DOHH2 (cell line): ENCODE results near the gene GMPPA.

Source experiments
- H3F3A ChIP-seq: fragments of 200-600 bp; sonication (generic), shearing (Covaris generic); 2 replicates; pipeline ENCODE4 v1.6.0; 2016; ENCODE audit warnings: antibody characterized with exemption, mild to moderate bottlenecking; ENCODE audit not compliant: control insufficient read depth, insufficient read depth
- H3K27ac ChIP-seq: fragments of 200-600 bp; sonication (generic); 2 replicates; pipeline ENCODE4 v1.5.1; 2014; ENCODE audit warnings: low read depth, mild to moderate bottlenecking, low read length, moderate library complexity
- H3K27me3 ChIP-seq: fragments of 200-600 bp; sonication (generic); 2 replicates; pipeline ENCODE4 v1.6.1; 2014; ENCODE audit warnings: mild to moderate bottlenecking, low read length, mixed read lengths; ENCODE audit not compliant: control insufficient read depth
- H3K36me3 ChIP-seq: fragments of 200-600 bp; sonication (generic); 2 replicates; pipeline ENCODE4 v1.6.1; 2014; ENCODE audit warnings: mild to moderate bottlenecking, low read length, moderate library complexity, mixed read lengths; ENCODE audit not compliant: control insufficient read depth
- H3K4me1 ChIP-seq: fragments of 200-600 bp; sonication (generic); 2 replicates; pipeline ENCODE4 v1.6.1; 2014; ENCODE audit warnings: mild to moderate bottlenecking, low read length, mixed read lengths; ENCODE audit not compliant: control insufficient read depth
- H3K4me2 ChIP-seq: fragments of 200-600 bp; sonication (generic); 2 replicates; pipeline ENCODE4 v1.6.0; 2014; ENCODE audit warnings: mild to moderate bottlenecking, low read length, moderate library complexity
- H3K4me3 ChIP-seq: fragments of 200-600 bp; sonication (generic); 2 replicates; pipeline ENCODE4 v1.5.1; 2014; ENCODE audit warnings: mild to moderate bottlenecking, low read length, mixed read lengths
- H3K79me2 ChIP-seq: fragments of 200-600 bp; sonication (generic); 2 replicates; pipeline ENCODE4 v1.6.1; 2014; ENCODE audit warnings: mild to moderate bottlenecking, low read length, mixed read lengths; ENCODE audit not compliant: control insufficient read depth
- H3K9me2 ChIP-seq: fragments of 200-600 bp; sonication (generic); replicated peaks from 2 replicates; pipeline ENCODE4 v1.6.1; 2014; ENCODE audit warnings: mild to moderate bottlenecking, low read length, mixed read lengths; ENCODE audit not compliant: control insufficient read depth
- H3K9me3 ChIP-seq: fragments of 200-600 bp; sonication (generic); 2 replicates; pipeline ENCODE4 v1.6.1; 2014; ENCODE audit warnings: antibody characterized with exemption, low read length, mixed read lengths; ENCODE audit not compliant: control insufficient read depth, insufficient read depth
- H4K20me1 ChIP-seq: fragments of 200-600 bp; sonication (generic); 2 replicates; pipeline ENCODE4 v1.6.0; 2014; ENCODE audit warnings: low read depth, mild to moderate bottlenecking, antibody characterized with exemption, low read length, moderate library complexity; ENCODE audit not compliant: control insufficient read depth, insufficient read depth
- CTCF ChIP-seq: fragments of 200-600 bp; sonication (generic); IDR thresholded peaks from one replicate; pipeline ENCODE4 v1.5.1; 2014; ENCODE audit warnings: antibody characterized with exemption, mild to moderate bottlenecking, low read depth, low read length; ENCODE audit not compliant: poor library complexity, severe bottlenecking
- EZH2phosphoT487 ChIP-seq: fragments of 200-600 bp; sonication (generic); IDR thresholded peaks from 2 replicates; pipeline ENCODE4 v1.6.1; 2017; ENCODE audit warnings: borderline replicate concordance, mild to moderate bottlenecking, antibody characterized with exemption, low read length, moderate library complexity, mixed read lengths

GMPPA gene

GRCh38 chr2:219469186-219469724, 29.4 kb upstream of the GMPPA start:
- H3K4me3 ChIP-seq, result no peak overlapping the region
- H3K9me2 ChIP-seq, result no peaks in the 10 kb centered on the region
- H3F3A ChIP-seq, result no peaks in the 10 kb centered on the region
- H3K36me3 ChIP-seq, result no peaks in the 10 kb centered on the region
- H3K9me3 ChIP-seq, result no peaks in the 10 kb centered on the region
- no peaks in the 10 kb centered on the region for H3K4me1 ChIP-seq
- H3K4me2 ChIP-seq, result no peak overlapping the region
- TF ChIP-seq CTCF (no peak), EZH2phosphoT487 (no peak)
- H3K27ac ChIP-seq, result no peak overlapping the region
- H3K79me2 ChIP-seq, result no peaks in the 10 kb centered on the region
- no peaks in the 10 kb centered on the region for H3K27me3 ChIP-seq
- H4K20me1 ChIP-seq, result no peaks in the 10 kb centered on the region

GRCh38 chr2:219470429-219470828, 28.3 kb upstream of the GMPPA start:
- H3K36me3 ChIP-seq, result no peaks in the 10 kb centered on the region
- no peak for TF ChIP-seq CTCF
- H3K79me2 ChIP-seq, result no peaks in the 10 kb centered on the region
- H3K9me3 ChIP-seq, result no peaks in the 10 kb centered on the region
- no peaks in the 10 kb centered on the region for H3F3A ChIP-seq
- no peak overlapping the region for H3K4me3 ChIP-seq
- no peaks in the 10 kb centered on the region for H3K4me1 ChIP-seq
- H3K27ac ChIP-seq, result no peak overlapping the region
- no peaks in the 10 kb centered on the region for H4K20me1 ChIP-seq
- H3K27me3 ChIP-seq, result no peaks in the 10 kb centered on the region
- no peak overlapping the region for H3K4me2 ChIP-seq
- no peaks in the 10 kb centered on the region for H3K9me2 ChIP-seq

GRCh38 chr2:219471476-219472371, 27.0 kb upstream of the GMPPA start:
- Histone ChIP-seq H3K36me3 (no peaks in the 10 kb centered on the region), H3K27me3 (no peaks in the 10 kb centered on the region)
- no peak for TF ChIP-seq EZH2phosphoT487
- no peak for TF ChIP-seq CTCF

More at GRCh38 chr2:219471476-219472371, 27.0 kb upstream of the GMPPA start:
- Histone ChIP-seq H3F3A (no peaks in the 10 kb centered on the region), H3K4me3 (no peak overlapping the region), H3K9me2 (no peaks in the 10 kb centered on the region), H3K79me2 (no peaks in the 10 kb centered on the region), H3K4me2 (no peak overlapping the region), H3K9me3 (no peaks in the 10 kb centered on the region), H3K27ac (no peak overlapping the region), H3K4me1 (no peaks in the 10 kb centered on the region), H4K20me1 (no peaks in the 10 kb centered on the region)
